ENCODE measurements around the gene DNAAF9. TPM values are rescaled to one million over a fixed set of nuclear protein-coding genes. Genes with fewer than 3 reads are reported as not detected.

Gene DNAAF9
- total RNA-seq, 1 donor from 2014 or later = 18.6 TPM

- Histone ChIP-seq H3K79me2 (ENCODE audit: insufficient read depth, low read length) (no peaks in the 10 kb centered on the region), H4K20me1 (ENCODE audit: insufficient read depth, low read length) (no peaks in the 10 kb centered on the region), H3K9ac (ENCODE audit: low read length) (no peak overlapping the region), H3K4me1 (ENCODE audit: insufficient read depth, low read length) (no peaks in the 10 kb centered on the region), H2AFZ (ENCODE audit: low read depth, low read length) (no peak overlapping the region), H3K4me3 (ENCODE audit: insufficient read depth, low read depth, low read length) (no peak overlapping the region), H3K27me3 (ENCODE audit: insufficient read depth, low read length) (peaks cover 7% of the 10 kb centered on the region), H3K36me3 (ENCODE audit: insufficient read depth, low read length) (no peaks in the 10 kb centered on the region), H3K4me2 (ENCODE audit: low read length) (no peak overlapping the region), H3K9me3 (ENCODE audit: insufficient read depth, low read depth, low read length) (no peaks in the 10 kb centered on the region), H3K27ac (ENCODE audit: low read depth, low read length) (no peak overlapping the region)
- H3K36me3 Mint-ChIP-seq (ENCODE audit: low read depth, unreplicated experiment) = no peaks in the 10 kb centered on the region
- DNase-seq (ENCODE audit: low read depth) = no peak
- TF ChIP-seq EZH2 (IDR thresholded peaks at IDR 0.05; ENCODE audit: insufficient read depth, low read length) = no peak
- no peak for TF ChIP-seq CTCF (IDR thresholded peaks at IDR 0.05; ENCODE audit: insufficient read depth, low read depth, low read length)
- H3K4me1 Mint-ChIP-seq (ENCODE audit: low read depth, unreplicated experiment) = no peaks in the 10 kb centered on the region
- no peak overlapping the region for H3K27ac Mint-ChIP-seq (ENCODE audit: unreplicated experiment)
- H3K9me3 Mint-ChIP-seq (ENCODE audit: unreplicated experiment) = no peaks in the 10 kb centered on the region
- H3K4me3 Mint-ChIP-seq (ENCODE audit: unreplicated experiment) = no peak overlapping the region
- FAIRE-seq = no peak
- peaks cover 5% of the 10 kb centered on the region for H3K27me3 Mint-ChIP-seq (ENCODE audit: low read depth, unreplicated experiment)
These were observed 29.6 kb upstream of the DNAAF9 start for GRCh38 chr20:3436864-3437574.

DNA sequence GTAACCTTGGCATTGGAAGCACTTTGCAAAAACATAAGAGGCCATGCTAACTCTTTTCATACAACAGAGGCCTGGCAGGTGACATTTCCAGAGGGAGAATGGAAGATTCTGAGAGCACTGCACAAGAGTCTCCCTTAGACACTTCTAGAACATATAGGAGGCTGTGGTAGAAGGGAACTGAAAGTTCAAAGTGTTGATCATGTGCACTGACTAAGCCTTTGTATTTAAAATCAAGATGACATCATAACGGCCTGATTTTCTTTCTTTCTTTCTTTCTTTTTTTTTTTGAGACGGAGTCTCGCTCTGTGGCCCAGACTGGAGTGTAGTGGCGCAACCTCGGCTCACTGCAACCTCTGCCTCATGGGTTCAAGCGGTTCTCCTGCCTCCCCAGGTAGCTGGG lies 26.8 kb upstream of the DNAAF9 start:
- no peak overlapping the region for H3K4me3 ChIP-seq (ENCODE audit: insufficient read depth, low read depth, low read length)
- H3K27ac ChIP-seq (ENCODE audit: low read depth, low read length) = no peak overlapping the region
- no peaks in the 10 kb centered on the region for H3K9me3 ChIP-seq (ENCODE audit: insufficient read depth, low read depth, low read length)
- H3K27me3 ChIP-seq (ENCODE audit: insufficient read depth, low read length) = peaks cover 3% of the 10 kb centered on the region
- H3K36me3 ChIP-seq (ENCODE audit: insufficient read depth, low read length) = no peaks in the 10 kb centered on the region
- Mint-ChIP-seq H3K4me1 (ENCODE audit: low read depth, unreplicated experiment) (peaks cover 2% of the 10 kb centered on the region), H3K27ac (ENCODE audit: unreplicated experiment) (no peak overlapping the region), H3K27me3 (ENCODE audit: low read depth, unreplicated experiment) (peaks cover 5% of the 10 kb centered on the region), H3K36me3 (ENCODE audit: low read depth, unreplicated experiment) (no peaks in the 10 kb centered on the region), H3K4me3 (ENCODE audit: unreplicated experiment) (no peak overlapping the region), H3K9me3 (ENCODE audit: unreplicated experiment) (no peaks in the 10 kb centered on the region)
- no peak for TF ChIP-seq EZH2 (IDR thresholded peaks at IDR 0.05; ENCODE audit: insufficient read depth, low read length)
- no peak overlapping the region for H3K4me2 ChIP-seq (ENCODE audit: low read length)
- H4K20me1 ChIP-seq (ENCODE audit: insufficient read depth, low read length) = no peaks in the 10 kb centered on the region
- DNase-seq (ENCODE audit: low read depth) = no peak
- H3K4me1 ChIP-seq (ENCODE audit: insufficient read depth, low read length) = no peaks in the 10 kb centered on the region
- H3K9ac ChIP-seq (ENCODE audit: low read length) = no peak overlapping the region
- H3K79me2 ChIP-seq (ENCODE audit: insufficient read depth, low read length) = no peaks in the 10 kb centered on the region
- H2AFZ ChIP-seq (ENCODE audit: low read depth, low read length) = no peak overlapping the region
- no peak for FAIRE-seq

DNA sequence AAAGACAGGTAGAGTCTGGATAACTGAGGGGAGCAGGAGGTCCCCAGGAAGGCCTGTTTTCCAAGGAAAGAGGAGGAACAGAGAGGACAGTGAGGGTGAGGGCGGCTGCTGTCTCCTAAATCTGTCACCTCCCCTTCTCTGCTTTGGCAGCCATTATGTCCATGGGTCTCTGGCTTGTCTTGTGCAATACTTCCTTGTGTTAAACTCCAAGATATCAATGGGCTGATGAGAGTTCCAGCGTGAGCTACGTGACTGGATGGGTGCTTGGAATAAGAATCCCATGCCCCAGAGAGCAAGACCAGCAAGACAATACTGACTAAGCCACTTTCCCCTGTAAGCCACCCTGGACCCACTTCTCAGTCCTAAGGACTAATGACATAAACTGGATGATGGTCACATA lies 26.3 kb upstream of the DNAAF9 start:
- no peak overlapping the region for H3K27ac Mint-ChIP-seq (ENCODE audit: unreplicated experiment)
- no peaks in the 10 kb centered on the region for H3K9me3 Mint-ChIP-seq (ENCODE audit: unreplicated experiment)
- no peaks in the 10 kb centered on the region for H3K4me1 ChIP-seq (ENCODE audit: insufficient read depth, low read length)
- no peak overlapping the region for H3K4me3 ChIP-seq (ENCODE audit: insufficient read depth, low read depth, low read length)
- no peak overlapping the region for H3K27ac ChIP-seq (ENCODE audit: low read depth, low read length)
- no peak overlapping the region for H2AFZ ChIP-seq (ENCODE audit: low read depth, low read length)
- no peaks in the 10 kb centered on the region for H3K36me3 ChIP-seq (ENCODE audit: insufficient read depth, low read length)
- H3K4me3 Mint-ChIP-seq (ENCODE audit: unreplicated experiment) = no peak overlapping the region
- DNase-seq (ENCODE audit: low read depth) = no peak
- H3K9ac ChIP-seq (ENCODE audit: low read length) = no peak overlapping the region
- H3K36me3 Mint-ChIP-seq (ENCODE audit: low read depth, unreplicated experiment) = no peaks in the 10 kb centered on the region
- H3K27me3 ChIP-seq (ENCODE audit: insufficient read depth, low read length) = peaks cover under 1% of the 10 kb centered on the region
- no peak for FAIRE-seq
- TF ChIP-seq CTCF (IDR thresholded peaks at IDR 0.05; ENCODE audit: insufficient read depth, low read depth, low read length) (no peak), EZH2 (IDR thresholded peaks at IDR 0.05; ENCODE audit: insufficient read depth, low read length) (no peak)
- H4K20me1 ChIP-seq (ENCODE audit: insufficient read depth, low read length) = no peaks in the 10 kb centered on the region
- no peaks in the 10 kb centered on the region for H3K9me3 ChIP-seq (ENCODE audit: insufficient read depth, low read depth, low read length)
- no peaks in the 10 kb centered on the region for H3K79me2 ChIP-seq (ENCODE audit: insufficient read depth, low read length)
- peaks cover 5% of the 10 kb centered on the region for H3K27me3 Mint-ChIP-seq (ENCODE audit: low read depth, unreplicated experiment)
- no peak overlapping the region for H3K4me2 ChIP-seq (ENCODE audit: low read length)
- H3K4me1 Mint-ChIP-seq (ENCODE audit: low read depth, unreplicated experiment) = peaks cover 2% of the 10 kb centered on the region
